ENCODE measurements around the gene LPP.

- peak; percentile 31 for TF ChIP-seq CTCF (conservative IDR thresholded peaks at IDR 0.05; ENCODE audit: low read depth, low read length)
- TF ChIP-seq POLR2A (IDR thresholded peaks at IDR 0.05; ENCODE audit: low read depth, low read length), result no peak
- peak; percentile 31 for TF ChIP-seq RAD21 (IDR thresholded peaks at IDR 0.05; ENCODE audit: low read length)
- TF ChIP-seq BHLHE40 (IDR thresholded peaks at IDR 0.05; ENCODE audit: low read depth, low read length), result no peak
- no peak for TF ChIP-seq SMC3 (IDR thresholded peaks at IDR 0.05; ENCODE audit: low read depth, low read length)
- TF ChIP-seq MXI1 (IDR thresholded peaks at IDR 0.05; ENCODE audit: borderline replicate concordance, low read depth, low read length), result peak; percentile 56; the same call in 1 of the 2 replicates
- no peak for TF ChIP-seq CHD1 (IDR thresholded peaks at IDR 0.05; ENCODE audit: low read depth, low read length)
- no peak for TF ChIP-seq USF2 (IDR thresholded peaks at IDR 0.05; ENCODE audit: low read depth, low read length)
- no peak for TF ChIP-seq MAFK (IDR thresholded peaks at IDR 0.05; ENCODE audit: low read depth, low read length)
- TF ChIP-seq FOS (IDR thresholded peaks at IDR 0.05; ENCODE audit: low read depth, low read length), result no peak
Measured at GRCh38 chr3:188179006-188179966, 25.3 kb downstream of the LPP start.
